Right renal pelvis (tissue), 4 donors: Measurements from ENCODE around the gene HMGXB3. TPM values are rescaled to one million over a fixed set of nuclear protein-coding genes. Genes with fewer than 3 reads are reported as not detected.

Experiments used
- DNase-seq, 4 donors: peaks; one replicate each; pipeline ENCODE4 v3.0.0-alpha.2; 2013; ENCODE audit warnings: low read depth in 4 of 4, low spot score in 3 of 4, missing footprints in 1 of 4
- polyA plus RNA-seq, 4 donors: library from polyadenylated mRNA; unstranded; fragments of 120-200 nt; gene quantifications; one replicate each; pipeline ENCODE4 v1.2.1, GENCODE V29; 2013; ENCODE audit not compliant: insufficient read length in 4 of 4

Gene HMGXB3
- polyA plus RNA-seq, 4 donors = 26.3 to 34.0 (median 29.9) TPM

GRCh38 chr5:150066436-150066835 is 65.9 kb downstream of the HMGXB3 start:
- no peak for DNase-seq

GRCh38 chr5:150066901-150067396 is 66.4 kb downstream of the HMGXB3 start:
- no peak for DNase-seq

GRCh38 chr5:150067405-150067960 is 66.9 kb downstream of the HMGXB3 start:
- DNase-seq = no peak

GRCh38 chr5:150068071-150068470 is 67.5 kb downstream of the HMGXB3 start:
- DNase-seq = no peak

GRCh38 chr5:150068472-150068871 is 67.9 kb downstream of the HMGXB3 start:
- no peak for DNase-seq

GRCh38 chr5:150068961-150069645 is 68.6 kb downstream of the HMGXB3 start:
- no peak for DNase-seq

- DNase-seq = no peak
These were observed 69.4 kb downstream of the HMGXB3 start for GRCh38 chr5:150069672-150070627.

- DNase-seq = no peak
These were observed 70.3 kb downstream of the HMGXB3 start for GRCh38 chr5:150070821-150071220.

GRCh38 chr5:150073086-150073625 is 72.6 kb downstream of the HMGXB3 start:
- no peak for DNase-seq

GRCh38 chr5:150073677-150074076 is 73.1 kb downstream of the HMGXB3 start:
- no peak for DNase-seq

- DNase-seq = no peak
These were observed 74.7 kb downstream of the HMGXB3 start for GRCh38 chr5:150075233-150075632.

GRCh38 chr5:150075806-150076205 is 75.3 kb downstream of the HMGXB3 start:
- DNase-seq = no peak

GRCh38 chr5:150077060-150077459 is 76.5 kb downstream of the HMGXB3 start:
- no peak for DNase-seq

GRCh38 chr5:150077996-150078801 is 77.7 kb downstream of the HMGXB3 start:
- DNase-seq = no peak

GRCh38 chr5:150078802-150079689 is 78.5 kb downstream of the HMGXB3 start:
- DNase-seq = no peak

- no peak for DNase-seq
These were observed 79.4 kb downstream of the HMGXB3 start for GRCh38 chr5:150079909-150080461.

- DNase-seq = no peak
These were observed 80.3 kb downstream of the HMGXB3 start for GRCh38 chr5:150080696-150081435.
